ENCODE measurements around the gene NR0B1.

DNA sequence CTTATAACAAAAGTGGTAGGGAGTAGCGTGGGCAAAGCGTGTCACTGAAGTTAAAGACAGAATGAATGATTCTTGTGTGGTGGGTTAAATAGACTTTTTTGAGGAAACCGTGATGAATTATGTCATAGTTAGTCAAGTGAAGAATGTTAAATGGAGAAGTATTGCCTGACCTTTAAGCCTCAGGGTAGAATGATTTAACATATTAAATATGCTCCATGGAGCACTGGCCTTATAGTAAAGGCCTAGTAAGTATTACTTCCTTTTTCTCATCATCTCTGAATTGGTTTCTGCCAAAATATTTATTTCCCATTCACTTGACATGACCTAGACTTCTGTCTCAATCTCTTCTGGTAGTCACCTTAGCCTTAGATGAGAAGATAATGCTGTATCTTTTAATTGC, 38.6 kb downstream of the NR0B1 start:
- no peak for TF ChIP-seq EZH2 (IDR thresholded peaks at IDR 0.05)
- no peak for TF ChIP-seq POLR2AphosphoS5 (IDR thresholded peaks at IDR 0.05; ENCODE audit: borderline replicate concordance, low read depth, low read length)
